ENCODE measurements around the gene COX14. TPM values are rescaled to one million over a fixed set of nuclear protein-coding genes. Genes with fewer than 3 reads are reported as not detected.

COX14 gene
- total and polyA plus RNA-seq, 10 of the 15 experiments (the other 5 are each of a cell fraction or from before 2014, with no cell fraction given): 44.6 to 361 (median 120) TPM

DNA sequence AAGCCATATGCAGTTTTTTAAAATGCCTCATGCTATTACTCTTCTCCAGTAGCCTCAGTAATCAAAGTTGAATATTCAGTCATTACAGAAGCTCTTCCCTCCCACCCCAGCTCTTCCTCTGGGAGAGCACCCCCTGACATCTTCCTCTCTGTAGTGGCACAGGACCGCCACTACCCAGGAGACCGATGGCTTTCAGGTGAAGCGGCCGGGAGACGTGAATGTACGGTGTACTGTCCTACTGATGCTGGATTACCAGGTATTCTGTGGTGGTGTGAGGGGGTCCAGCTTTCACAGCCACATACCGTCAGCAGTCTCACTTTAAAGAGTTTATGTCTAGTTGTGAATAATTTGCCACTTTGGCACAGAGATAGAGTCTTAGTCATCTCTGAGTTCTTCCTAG is 22.3 kb upstream of the COX14 start (continued):
- TF ChIP-seq, protein P1, sequence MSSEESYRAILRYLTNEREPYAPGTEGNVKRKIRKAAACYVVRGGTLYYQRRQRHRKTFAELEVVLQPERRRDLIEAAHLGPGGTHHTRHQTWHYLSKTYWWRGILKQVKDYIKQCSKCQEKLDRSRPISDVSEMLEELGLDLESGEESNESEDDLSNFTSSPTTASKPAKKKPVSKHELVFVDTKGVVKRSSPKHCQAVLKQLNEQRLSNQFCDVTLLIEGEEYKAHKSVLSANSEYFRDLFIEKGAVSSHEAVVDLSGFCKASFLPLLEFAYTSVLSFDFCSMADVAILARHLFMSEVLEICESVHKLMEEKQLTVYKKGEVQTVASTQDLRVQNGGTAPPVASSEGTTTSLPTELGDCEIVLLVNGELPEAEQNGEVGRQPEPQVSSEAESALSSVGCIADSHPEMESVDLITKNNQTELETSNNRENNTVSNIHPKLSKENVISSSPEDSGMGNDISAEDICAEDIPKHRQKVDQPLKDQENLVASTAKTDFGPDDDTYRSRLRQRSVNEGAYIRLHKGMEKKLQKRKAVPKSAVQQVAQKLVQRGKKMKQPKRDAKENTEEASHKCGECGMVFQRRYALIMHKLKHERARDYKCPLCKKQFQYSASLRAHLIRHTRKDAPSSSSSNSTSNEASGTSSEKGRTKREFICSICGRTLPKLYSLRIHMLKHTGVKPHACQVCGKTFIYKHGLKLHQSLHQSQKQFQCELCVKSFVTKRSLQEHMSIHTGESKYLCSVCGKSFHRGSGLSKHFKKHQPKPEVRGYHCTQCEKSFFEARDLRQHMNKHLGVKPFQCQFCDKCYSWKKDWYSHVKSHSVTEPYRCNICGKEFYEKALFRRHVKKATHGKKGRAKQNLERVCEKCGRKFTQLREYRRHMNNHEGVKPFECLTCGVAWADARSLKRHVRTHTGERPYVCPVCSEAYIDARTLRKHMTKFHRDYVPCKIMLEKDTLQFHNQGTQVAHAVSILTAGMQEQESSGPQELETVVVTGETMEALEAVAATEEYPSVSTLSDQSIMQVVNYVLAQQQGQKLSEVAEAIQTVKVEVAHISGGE (CRISPR knock-in tag; IDR thresholded peaks at IDR 0.05): no peak
- TF ChIP-seq, protein P2, sequence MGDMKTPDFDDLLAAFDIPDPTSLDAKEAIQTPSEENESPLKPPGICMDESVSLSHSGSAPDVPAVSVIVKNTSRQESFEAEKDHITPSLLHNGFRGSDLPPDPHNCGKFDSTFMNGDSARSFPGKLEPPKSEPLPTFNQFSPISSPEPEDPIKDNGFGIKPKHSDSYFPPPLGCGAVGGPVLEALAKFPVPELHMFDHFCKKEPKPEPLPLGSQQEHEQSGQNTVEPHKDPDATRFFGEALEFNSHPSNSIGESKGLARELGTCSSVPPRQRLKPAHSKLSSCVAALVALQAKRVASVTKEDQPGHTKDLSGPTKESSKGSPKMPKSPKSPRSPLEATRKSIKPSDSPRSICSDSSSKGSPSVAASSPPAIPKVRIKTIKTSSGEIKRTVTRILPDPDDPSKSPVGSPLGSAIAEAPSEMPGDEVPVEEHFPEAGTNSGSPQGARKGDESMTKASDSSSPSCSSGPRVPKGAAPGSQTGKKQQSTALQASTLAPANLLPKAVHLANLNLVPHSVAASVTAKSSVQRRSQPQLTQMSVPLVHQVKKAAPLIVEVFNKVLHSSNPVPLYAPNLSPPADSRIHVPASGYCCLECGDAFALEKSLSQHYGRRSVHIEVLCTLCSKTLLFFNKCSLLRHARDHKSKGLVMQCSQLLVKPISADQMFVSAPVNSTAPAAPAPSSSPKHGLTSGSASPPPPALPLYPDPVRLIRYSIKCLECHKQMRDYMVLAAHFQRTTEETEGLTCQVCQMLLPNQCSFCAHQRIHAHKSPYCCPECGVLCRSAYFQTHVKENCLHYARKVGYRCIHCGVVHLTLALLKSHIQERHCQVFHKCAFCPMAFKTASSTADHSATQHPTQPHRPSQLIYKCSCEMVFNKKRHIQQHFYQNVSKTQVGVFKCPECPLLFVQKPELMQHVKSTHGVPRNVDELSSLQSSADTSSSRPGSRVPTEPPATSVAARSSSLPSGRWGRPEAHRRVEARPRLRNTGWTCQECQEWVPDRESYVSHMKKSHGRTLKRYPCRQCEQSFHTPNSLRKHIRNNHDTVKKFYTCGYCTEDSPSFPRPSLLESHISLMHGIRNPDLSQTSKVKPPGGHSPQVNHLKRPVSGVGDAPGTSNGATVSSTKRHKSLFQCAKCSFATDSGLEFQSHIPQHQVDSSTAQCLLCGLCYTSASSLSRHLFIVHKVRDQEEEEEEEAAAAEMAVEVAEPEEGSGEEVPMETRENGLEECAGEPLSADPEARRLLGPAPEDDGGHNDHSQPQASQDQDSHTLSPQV (IDR thresholded peaks at IDR 0.05): no peak
- TF ChIP-seq ZSCAN29 (IDR thresholded peaks at IDR 0.05): no peak

DNA sequence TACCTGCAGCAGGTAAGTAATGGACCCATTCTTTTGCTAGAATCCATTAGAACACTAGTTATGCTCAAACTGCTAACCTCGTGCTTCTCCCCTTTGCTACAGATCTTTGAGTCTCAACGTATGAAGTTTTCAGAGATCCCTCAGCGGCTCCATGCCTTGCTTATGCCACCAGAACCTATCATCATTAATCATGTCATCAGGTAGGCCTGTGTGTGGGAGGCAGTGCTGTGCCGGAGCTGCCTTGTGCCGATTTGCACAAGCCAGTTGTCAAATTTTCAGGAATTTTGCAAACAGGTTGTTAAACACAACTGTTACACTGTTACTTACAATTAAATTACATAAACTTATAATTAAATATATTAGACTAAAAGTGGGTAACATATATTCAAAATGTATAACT is 21.6 kb upstream of the COX14 start:
- ATAC-seq (no peak), DNase-seq (ENCODE audit: low read depth, low spot score) (no peak), FAIRE-seq (no peak)
- no peaks in the 10 kb centered on the region for H3K4me1 ChIP-seq (ENCODE audit: control insufficient read depth, insufficient read depth, low read length)
- SMC1A ChIA-PET (ENCODE audit: uncharacterized antibody, unreplicated experiment): interaction anchor here (0.6 to 3.9 kb wide), 9 partner anchors 14 to 85 kb away, joined by 3 to 27 read pairs (median 5); partner anchors contain the start of gene COX14
- H3K9ac ChIP-seq (ENCODE audit: control insufficient read depth, insufficient read depth, low read length): no peak overlapping the region
- TF ChIP-seq BCL11A (IDR thresholded peaks at IDR 0.05; ENCODE audit: low read depth, low read length) (no peak), PAX5 (IDR thresholded peaks at IDR 0.05; ENCODE audit: borderline replicate concordance, low read depth, low read length) (no peak)
- TF ChIP-seq, protein P3, sequence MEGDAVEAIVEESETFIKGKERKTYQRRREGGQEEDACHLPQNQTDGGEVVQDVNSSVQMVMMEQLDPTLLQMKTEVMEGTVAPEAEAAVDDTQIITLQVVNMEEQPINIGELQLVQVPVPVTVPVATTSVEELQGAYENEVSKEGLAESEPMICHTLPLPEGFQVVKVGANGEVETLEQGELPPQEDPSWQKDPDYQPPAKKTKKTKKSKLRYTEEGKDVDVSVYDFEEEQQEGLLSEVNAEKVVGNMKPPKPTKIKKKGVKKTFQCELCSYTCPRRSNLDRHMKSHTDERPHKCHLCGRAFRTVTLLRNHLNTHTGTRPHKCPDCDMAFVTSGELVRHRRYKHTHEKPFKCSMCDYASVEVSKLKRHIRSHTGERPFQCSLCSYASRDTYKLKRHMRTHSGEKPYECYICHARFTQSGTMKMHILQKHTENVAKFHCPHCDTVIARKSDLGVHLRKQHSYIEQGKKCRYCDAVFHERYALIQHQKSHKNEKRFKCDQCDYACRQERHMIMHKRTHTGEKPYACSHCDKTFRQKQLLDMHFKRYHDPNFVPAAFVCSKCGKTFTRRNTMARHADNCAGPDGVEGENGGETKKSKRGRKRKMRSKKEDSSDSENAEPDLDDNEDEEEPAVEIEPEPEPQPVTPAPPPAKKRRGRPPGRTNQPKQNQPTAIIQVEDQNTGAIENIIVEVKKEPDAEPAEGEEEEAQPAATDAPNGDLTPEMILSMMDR (IDR thresholded peaks at IDR 0.05 in 2 of 3, conservative IDR thresholded peaks at IDR 0.05 in 1 of 3; ENCODE audit: control insufficient read depth in 2 of 3, extremely low read depth in 1 of 3, insufficient read depth in 1 of 3, low read depth in 3 of 3, low read length in 3 of 3): no peak
- H2AFZ ChIP-seq (ENCODE audit: control insufficient read depth, low read depth, low read length): no peak overlapping the region
- no peaks in the 10 kb centered on the region for H3K9me3 ChIP-seq (replicated peaks; ENCODE audit: control insufficient read depth, insufficient read depth, low read length)
- H3K4me3 ChIP-seq: no peak overlapping the region
- H3K36me3 ChIP-seq (ENCODE audit: control insufficient read depth in 2 of 2, insufficient read depth in 2 of 2, low read length in 1 of 2): peaks cover 5 to 28% of the 10 kb centered on the region in 2 experiments
- H3K27me3 ChIP-seq (replicated peaks in 1 of 2; ENCODE audit: control insufficient read depth in 2 of 2, insufficient read depth in 2 of 2, low read length in 1 of 2): no peaks in the 10 kb centered on the region
- H3K79me2 ChIP-seq (ENCODE audit: control insufficient read depth, insufficient read depth, low read length): peaks cover 5% of the 10 kb centered on the region; the same call in 1 of the 2 replicates
- POLR2A ChIA-PET: no interaction called here
- H4K20me1 ChIP-seq (ENCODE audit: control insufficient read depth, insufficient read depth): 0 out of 2 replicates have a peak, but pooled peaks cover 4% of the 10 kb centered on the region
- no TSS peak for BruUV-seq (replicated peaks)
- RAD21 ChIA-PET (ENCODE audit: unreplicated experiment): interaction anchor here (1.2 to 5.6 kb wide), 3 partner anchors 20 to 85 kb away, joined by 5 to 47 read pairs (median 8); partner anchors contain the start of gene COX14
- WGBS (ENCODE audit: insufficient coverage, insufficient replicate concordance, low lambda C conversion rate, missing lambda C conversion rate): 98% methylated on average over 5 of the region's 5 CpGs
- no peak overlapping the region for H3K4me2 ChIP-seq (ENCODE audit: control insufficient read depth, insufficient read depth)
- intact Hi-C loops (cut with micrococcal nuclease; ENCODE audit: unreplicated experiment): no loop called here
- CTCF ChIA-PET: interaction anchor here (0.8 to 9.0 kb wide), 16 partner anchors 10 to 227 kb away, joined by 3 to 250 read pairs (median 6); partner anchors contain the start of genes CERS5 and COX14
- no peak overlapping the region for H3K27ac ChIP-seq (ENCODE audit: control insufficient read depth, insufficient read depth)
- in situ Hi-C loops (cut with MboI): loop anchor here (5.0 kb wide), 1 partner anchor 82 kb away; no protein-coding TSS in a partner anchor
